ENCODE results near the gene NAALADL2. TPM values are rescaled to one million over a fixed set of nuclear protein-coding genes. Genes with fewer than 3 reads are reported as not detected.

NAALADL2 gene
- total and polyA plus RNA-seq, 2 of the 13 experiments (the other 11 are each of a cell fraction or from before 2014, with no cell fraction given) = 0.08 TPM; not detected in 1

- H3K79me2 ChIP-seq (ENCODE audit: insufficient read depth, low read length) = no peaks in the 10 kb centered on the region
- FAIRE-seq (no peak), DNase-seq (ENCODE audit: low spot score) (no peak), ATAC-seq (no peak)
- H3K36me3 ChIP-seq (replicated peaks in 1 of 2; ENCODE audit: control insufficient read depth in 1 of 2, insufficient read depth in 2 of 2, low read length in 2 of 2) = no peaks in the 10 kb centered on the region
- H2AFZ ChIP-seq (ENCODE audit: low read length) = no peak overlapping the region
- no peak overlapping the region for H3K27ac ChIP-seq (ENCODE audit: extremely low read length, insufficient read depth, low read length)
- ChIA-PET CTCF (ENCODE audit: low intra/inter-chr PET ratio, low total read pairs) (no interaction called here), POLR2A (no interaction called here)
- no peak overlapping the region for H3K4me2 ChIP-seq (ENCODE audit: low read depth, low read length)
- H3K27me3 ChIP-seq (ENCODE audit: control insufficient read depth in 1 of 2, insufficient read depth in 2 of 2, low read length in 2 of 2) = no peaks in the 10 kb centered on the region
- H3K4me1 ChIP-seq (ENCODE audit: insufficient read depth, low read length) = no peaks in the 10 kb centered on the region
- 9% methylated on average over 7 of the region's 7 CpGs for WGBS (ENCODE audit: low lambda C conversion rate)
- no peak for TF ChIP-seq FOSL1 (CRISPR knock-in tag; IDR thresholded peaks at IDR 0.05; ENCODE audit: borderline replicate concordance)
- TF ChIP-seq ZBTB34 (CRISPR knock-in tag; IDR thresholded peaks at IDR 0.05) = no peak
- TF ChIP-seq GABPB1 (CRISPR knock-in tag; IDR thresholded peaks at IDR 0.05) = no peak
- TF ChIP-seq MAFK (conservative IDR thresholded peaks at IDR 0.05 in 1 of 2, IDR thresholded peaks at IDR 0.05 in 1 of 2; ENCODE audit: low read length in 2 of 2) = peak; percentile 34 to 52; a peak in 3 of 4 replicates
- peaks cover 8% of the 10 kb centered on the region for H3K9me3 ChIP-seq (ENCODE audit: low read length)
- intact Hi-C loops (cut with micrococcal nuclease; ENCODE audit: unreplicated experiment) (no loop called here), in situ Hi-C loops (cut with HindIII; ENCODE audit: extremely low pct_ligation_motif_present, low pct_unique_long_range_greater_than_20kb) (no loop called here)
- H4K20me1 ChIP-seq (ENCODE audit: insufficient read depth, low read length) = no peaks in the 10 kb centered on the region
- BruUV-seq (replicated peaks) = no TSS peak
- H3K9ac ChIP-seq (ENCODE audit: insufficient read depth, low read depth, low read length) = no peak overlapping the region
- H3K4me3 ChIP-seq (replicated peaks in 1 of 3; ENCODE audit: insufficient read depth in 1 of 3, low read depth in 2 of 3, low read length in 3 of 3) = no peak overlapping the region
These were observed 25.8 kb downstream of the NAALADL2 start for GRCh38 chr3:174884776-174885568.

- ATAC-seq (no peak), FAIRE-seq (no peak), DNase-seq (ENCODE audit: low spot score) (no peak)
- Histone ChIP-seq H3K36me3 (replicated peaks in 1 of 2; ENCODE audit: control insufficient read depth in 1 of 2, insufficient read depth in 2 of 2, low read length in 2 of 2) (no peaks in the 10 kb centered on the region), H4K20me1 (ENCODE audit: insufficient read depth, low read length) (no peaks in the 10 kb centered on the region), H3K9me3 (ENCODE audit: low read length) (no peaks in the 10 kb centered on the region), H3K9ac (ENCODE audit: insufficient read depth, low read depth, low read length) (no peak overlapping the region), H3K4me3 (replicated peaks in 1 of 3; ENCODE audit: insufficient read depth in 1 of 3, low read depth in 2 of 3, low read length in 3 of 3) (no peak overlapping the region), H2AFZ (ENCODE audit: low read length) (no peak overlapping the region), H3K27me3 (ENCODE audit: control insufficient read depth in 1 of 2, insufficient read depth in 2 of 2, low read length in 2 of 2) (no peaks in the 10 kb centered on the region), H3K79me2 (ENCODE audit: insufficient read depth, low read length) (no peaks in the 10 kb centered on the region), H3K27ac (ENCODE audit: extremely low read length, insufficient read depth, low read length) (no peak overlapping the region), H3K4me2 (ENCODE audit: low read depth, low read length) (no peak overlapping the region), H3K4me1 (ENCODE audit: insufficient read depth, low read length) (no peaks in the 10 kb centered on the region)
- ChIA-PET POLR2A (no interaction called here), CTCF (ENCODE audit: low intra/inter-chr PET ratio, low total read pairs) (no interaction called here)
- intact Hi-C loops (cut with micrococcal nuclease; ENCODE audit: unreplicated experiment) (no loop called here), in situ Hi-C loops (cut with HindIII; ENCODE audit: extremely low pct_ligation_motif_present, low pct_unique_long_range_greater_than_20kb) (no loop called here)
- BruUV-seq (replicated peaks) = no TSS peak
- no peak for TF ChIP-seq SKIL (CRISPR knock-in tag; IDR thresholded peaks at IDR 0.05; ENCODE audit: borderline replicate concordance)
- TF ChIP-seq CTCF (CRISPR knock-in tag; IDR thresholded peaks at IDR 0.05) = 0 out of 2 replicates have a peak, but pooled peaks have one; percentile 5
- WGBS (ENCODE audit: low lambda C conversion rate) = 32% methylated on average over 6 of the region's 6 CpGs
These were observed 32.5 kb downstream of the NAALADL2 start for GRCh38 chr3:174891524-174892203.
